Measurements from ENCODE around the gene TUBB3.
"Not testable (repeated sequence)": the region's sequence is repeated elsewhere in the genome, so short reads cannot be mapped to it uniquely, and the experiment has no call there.

GRCh38 chr16:89967436-89967835 is 44.3 kb downstream of the TUBB3 start:
- not testable (repeated sequence) for TF ChIP-seq CTCF (conservative IDR thresholded peaks at IDR 0.05); EZH2 (IDR thresholded peaks at IDR 0.05; ENCODE audit: low read depth)

Measured in PC-9 (cell line).